GM03348 (cell line): Measurements from ENCODE around the gene ATP2A3.
A peak's percentile ranks its signal among the peaks of the same experiment; 100 is the strongest.

Experiments
- DNase-seq: peaks from one replicate; pipeline ENCODE4 v3.0.0; 2012; ENCODE audit warnings: low spot score

Gene ATP2A3

DNA sequence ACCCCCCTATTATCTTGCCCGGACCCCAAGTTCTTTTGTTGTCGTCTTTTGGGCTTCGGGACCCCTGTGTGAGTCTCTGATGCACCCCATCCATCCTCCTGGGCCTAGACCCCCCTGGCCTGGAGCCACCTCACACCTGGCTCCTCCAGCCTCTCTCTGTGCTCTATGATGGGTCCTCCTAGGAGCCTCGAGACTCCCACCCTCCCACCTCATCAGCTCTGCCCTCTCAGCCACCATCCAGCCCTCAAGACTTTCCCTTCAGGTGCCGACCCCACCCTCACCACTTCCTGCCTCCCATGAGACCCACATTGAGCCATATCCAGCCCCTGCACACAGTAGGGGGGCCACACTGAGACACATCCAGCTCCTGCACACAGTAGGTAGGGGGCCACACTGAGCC is 8.7 kb upstream of the ATP2A3 start:
- no peak for DNase-seq

DNA sequence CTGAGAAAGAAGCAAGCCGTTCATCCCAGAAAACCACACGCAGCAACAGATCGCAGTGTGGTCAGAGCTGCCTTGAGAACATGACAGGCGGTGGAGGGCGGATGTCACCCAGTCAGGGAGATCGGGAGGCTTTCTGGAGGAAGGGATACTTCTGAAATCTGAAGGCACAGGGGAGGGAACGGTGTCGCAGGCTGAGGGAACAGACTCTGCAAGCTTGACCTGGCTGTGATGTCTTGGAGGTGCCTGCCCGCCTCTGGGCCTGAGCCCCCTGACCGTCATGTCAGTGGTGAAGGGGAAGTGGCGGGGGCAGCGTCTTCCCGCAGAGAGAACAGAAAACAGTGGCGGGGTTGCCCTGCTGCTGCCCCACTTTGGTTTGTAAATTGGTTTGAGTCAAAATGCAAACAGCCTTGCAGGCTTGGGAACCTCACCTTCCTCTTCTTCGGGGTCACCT is 8.1 kb upstream of the ATP2A3 start:
- no peak for DNase-seq

GRCh38 chr17:3970668-3971067 is 6.4 kb upstream of the ATP2A3 start:
- no peak for DNase-seq

DNA sequence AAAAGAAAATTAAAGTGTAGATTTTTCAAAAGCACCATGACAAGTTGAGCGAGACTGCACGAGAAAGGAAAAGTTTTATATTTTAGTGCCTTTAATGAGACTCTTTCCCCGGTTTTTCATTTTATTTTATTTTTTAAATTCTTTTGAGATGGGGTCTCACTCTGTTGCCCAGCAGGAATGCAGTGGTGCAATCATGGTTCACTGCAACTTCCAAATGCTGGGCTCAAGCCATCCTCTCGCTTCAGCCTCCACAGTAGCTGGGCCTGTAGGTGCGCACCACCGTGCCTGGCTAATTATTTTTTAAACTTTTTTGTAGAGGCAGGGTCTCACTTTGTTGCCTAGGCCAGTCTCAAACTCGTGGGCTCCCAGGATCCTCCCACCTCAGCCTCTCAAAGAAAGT is 5.7 kb upstream of the ATP2A3 start:
- no peak for DNase-seq

- DNase-seq, result no peak
Measured at GRCh38 chr17:3968886-3969524, 4.8 kb upstream of the ATP2A3 start.

DNA sequence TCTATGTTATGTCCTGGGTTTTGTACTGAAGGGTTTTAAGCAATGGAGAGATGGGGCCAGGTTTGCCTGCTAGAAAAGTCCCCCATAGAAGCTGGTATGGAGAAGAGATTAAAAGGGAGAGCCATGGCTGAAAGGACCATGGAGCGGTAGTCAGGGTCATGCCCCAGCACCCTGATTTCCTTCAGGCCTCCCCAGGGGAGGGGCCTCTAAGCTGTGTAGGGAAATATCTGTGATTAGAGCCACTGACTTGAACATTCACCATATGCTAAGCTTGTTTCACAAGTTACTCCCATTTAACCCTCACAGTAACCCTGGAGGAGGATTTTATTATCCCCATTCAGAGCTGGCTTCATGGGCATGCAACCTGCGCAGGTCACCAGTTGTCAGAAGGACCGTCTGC is 3.8 kb upstream of the ATP2A3 start:
- no peak for DNase-seq

- DNase-seq, result no peak
Measured at GRCh38 chr17:3966720-3967363, 2.6 kb upstream of the ATP2A3 start.

DNA sequence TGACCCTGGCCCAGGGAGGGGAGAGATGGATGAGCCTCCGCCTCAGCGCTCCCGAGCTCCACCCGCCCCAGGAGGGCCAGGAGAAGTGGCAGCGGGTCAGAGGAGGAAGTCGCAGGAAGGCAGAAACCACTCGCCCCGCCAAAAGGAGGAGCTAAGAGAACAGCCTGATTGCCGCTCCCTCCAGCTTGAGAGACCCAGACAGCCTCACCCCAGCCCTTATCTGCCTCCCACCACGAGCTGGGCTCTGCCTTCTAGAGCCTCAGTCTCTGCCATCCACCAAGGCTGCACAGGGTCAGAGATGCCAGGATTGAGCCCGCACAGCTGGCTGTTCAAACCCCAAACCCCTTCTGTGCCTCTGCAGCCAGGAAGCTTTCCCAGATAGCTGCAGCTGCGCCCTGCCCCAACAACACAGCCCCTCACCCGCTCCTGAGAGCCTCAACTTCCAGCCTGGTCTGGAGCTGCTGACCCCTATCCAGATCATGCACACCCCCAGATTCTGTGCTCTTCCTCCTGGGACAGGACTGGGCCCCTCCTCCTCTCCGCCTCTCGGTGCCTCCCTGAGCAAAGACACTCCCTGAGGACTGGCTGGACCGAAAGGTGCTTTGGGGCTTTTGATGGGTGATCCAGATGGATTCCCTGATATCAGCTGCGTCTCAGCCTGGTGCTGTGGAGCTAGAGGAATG is 1.0 kb upstream of the ATP2A3 start:
- peak; percentile 66 for DNase-seq

- no peak for DNase-seq
Measured at GRCh38 chr17:3963237-3964201, 718 bp downstream of the ATP2A3 start.

DNA sequence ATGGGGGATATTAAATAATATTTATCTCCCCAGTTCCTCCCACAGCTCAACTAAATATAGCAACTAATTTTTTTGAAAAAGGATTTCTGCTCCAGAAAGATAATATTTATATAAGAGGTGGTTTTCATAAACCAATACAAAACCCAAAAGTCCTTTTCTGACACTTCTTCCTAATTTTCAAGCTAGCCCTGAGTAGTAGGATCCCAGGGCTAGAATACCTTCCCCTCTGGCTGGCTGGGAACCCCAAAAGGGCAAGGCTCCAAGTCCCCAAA is 1.3 kb downstream of the ATP2A3 start:
- no peak for DNase-seq

GRCh38 chr17:3962217-3962964 is 1.8 kb downstream of the ATP2A3 start:
- DNase-seq, result no peak

- no peak for DNase-seq
Measured at GRCh38 chr17:3961564-3962047, 2.6 kb downstream of the ATP2A3 start.

- DNase-seq, result no peak
Measured at GRCh38 chr17:3960764-3961163, 3.5 kb downstream of the ATP2A3 start.

GRCh38 chr17:3959921-3960601 is 4.2 kb downstream of the ATP2A3 start:
- no peak for DNase-seq

GRCh38 chr17:3959295-3959899 is 4.8 kb downstream of the ATP2A3 start:
- DNase-seq, result peak; percentile 39

DNA sequence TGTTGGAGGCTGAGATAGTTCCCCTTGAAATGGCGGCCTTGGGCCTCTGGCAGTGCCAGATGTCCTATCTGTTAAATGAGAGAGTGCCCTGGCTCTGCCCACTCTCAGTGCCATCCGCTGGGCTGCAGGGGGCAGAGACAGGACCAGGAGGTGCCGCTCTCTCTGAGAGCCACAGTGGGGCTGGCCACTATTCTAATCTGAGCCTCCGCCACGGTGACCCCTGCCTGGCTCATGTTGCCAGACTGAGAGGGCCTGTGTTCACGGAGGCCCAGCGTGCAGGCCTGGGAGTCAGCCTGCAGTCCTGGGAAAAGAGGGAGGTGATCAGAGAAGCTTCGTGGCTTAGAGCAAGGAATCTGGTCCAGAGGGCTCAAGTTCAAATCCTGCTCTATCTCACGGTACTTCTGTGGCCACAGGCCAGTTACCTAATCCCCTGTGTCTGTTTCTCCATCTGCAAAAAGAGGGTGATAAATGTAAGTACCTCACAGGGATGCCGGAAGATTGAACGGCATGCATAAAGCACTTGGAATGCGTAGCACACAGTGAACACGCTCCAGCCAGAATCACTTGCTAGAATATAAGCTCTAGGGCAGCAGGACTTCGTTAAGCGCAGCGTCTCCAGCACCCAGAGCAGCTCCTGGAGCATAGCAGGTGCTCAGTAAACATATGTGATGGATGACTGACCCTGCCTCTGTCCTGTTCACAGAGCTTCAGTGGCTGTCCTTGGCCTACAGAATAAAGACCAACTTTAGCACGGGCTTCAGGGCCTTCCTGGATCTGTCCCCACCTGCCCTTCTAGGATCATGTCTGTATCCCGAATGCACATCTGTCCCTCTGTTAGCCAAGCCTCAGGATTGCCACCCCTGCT is 6.3 kb downstream of the ATP2A3 start:
- DNase-seq, result no peak

- no peak for DNase-seq
Measured at GRCh38 chr17:3956983-3957382, 7.3 kb downstream of the ATP2A3 start.

DNA sequence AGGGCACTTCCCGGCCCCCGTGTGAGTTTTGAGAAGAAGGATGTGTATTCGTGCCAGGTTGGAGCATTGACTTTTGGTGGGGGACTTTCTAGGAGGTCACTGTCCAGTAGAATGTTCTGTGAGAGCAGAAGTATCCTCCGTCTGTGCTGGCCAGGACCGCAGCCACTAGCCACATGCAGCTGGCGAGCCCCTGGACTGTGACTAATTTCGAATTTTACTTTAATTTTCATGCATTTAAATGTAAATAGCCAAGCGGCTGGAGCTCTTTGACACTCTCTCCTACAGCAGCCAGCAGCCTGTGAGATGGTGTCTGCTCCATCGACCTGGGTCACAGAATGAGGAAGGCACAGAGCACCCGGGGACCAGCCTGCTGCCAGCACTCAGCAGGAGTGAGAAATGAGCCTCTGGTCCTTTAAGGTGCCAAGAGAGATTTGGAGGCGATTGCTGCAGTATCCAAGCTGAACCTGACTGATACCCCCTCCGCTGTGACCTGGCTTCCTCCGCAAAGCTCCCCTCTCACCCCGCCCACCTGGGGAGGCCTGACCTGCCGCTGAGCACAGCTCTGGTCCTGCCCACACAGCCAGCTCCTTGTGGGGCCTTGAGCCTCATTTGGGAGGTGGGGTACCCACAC is 7.8 kb downstream of the ATP2A3 start:
- DNase-seq, result no peak

- DNase-seq, result no peak
Measured at GRCh38 chr17:3955673-3955988, 8.6 kb downstream of the ATP2A3 start.
